Fibroblast of mammary gland (primary cell): ENCODE measurements around the gene ACO1.

Source experiments
- DNase-seq: peaks from one replicate; pipeline ENCODE4 v3.0.0-alpha.2; 2010; ENCODE audit warnings: low read depth
- H3K4me3 ChIP-seq: 2 replicates; pipeline ENCODE4 v1.5.1; 2011; ENCODE audit warnings: low read depth, mild to moderate bottlenecking, low read length, moderate library complexity; ENCODE audit not compliant: control insufficient read depth
- CTCF ChIP-seq: conservative IDR thresholded peaks from 2 replicates; pipeline ENCODE4 v1.5.1; 2011; ENCODE audit warnings: low read depth, low read length, inconsistent platforms; ENCODE audit not compliant: control insufficient read depth, insufficient read depth

The ACO1 gene

GRCh38 chr9:32389365-32389764 lies 4.9 kb downstream of the ACO1 start:
- no peak overlapping the region for H3K4me3 ChIP-seq
- TF ChIP-seq CTCF = no peak
- DNase-seq = no peak

GRCh38 chr9:32393911-32394310 lies 9.5 kb downstream of the ACO1 start:
- TF ChIP-seq CTCF = no peak
- no peak for DNase-seq
- no peak overlapping the region for H3K4me3 ChIP-seq

GRCh38 chr9:32394381-32395049 lies 10.1 kb downstream of the ACO1 start:
- no peak for TF ChIP-seq CTCF
- H3K4me3 ChIP-seq = no peak overlapping the region
- peak; percentile 24 for DNase-seq

GRCh38 chr9:32395510-32396216 lies 11.2 kb downstream of the ACO1 start:
- H3K4me3 ChIP-seq = no peak overlapping the region
- peak; percentile 50 for TF ChIP-seq CTCF
- peak; percentile 97 for DNase-seq

- no peak overlapping the region for H3K4me3 ChIP-seq
- TF ChIP-seq CTCF = no peak
- DNase-seq = peak; percentile 81
Measured at GRCh38 chr9:32398207-32398606, 13.8 kb downstream of the ACO1 start.

- H3K4me3 ChIP-seq = no peak overlapping the region
- DNase-seq = peak; percentile 26
- no peak for TF ChIP-seq CTCF
Measured at GRCh38 chr9:32399110-32399815, 14.8 kb downstream of the ACO1 start.
